ENCODE data around the gene NOX4.

Gene NOX4

GRCh38 chr11:89490981-89491690, at the start of gene NOX4:
Gene NOX4, minus strand, starts transcription at chr11:89491375. Its CDS starts 129 bp downstream, at chr11:89491246.
- no peak for FAIRE-seq

GRCh38 chr11:89540826-89541225, 49.7 kb upstream of the NOX4 start:
- FAIRE-seq: no peak

- FAIRE-seq: no peak
Observed at GRCh38 chr11:89537936-89538335, 46.8 kb upstream of the NOX4 start.

- FAIRE-seq: no peak
Observed at GRCh38 chr11:89536926-89537325, 45.8 kb upstream of the NOX4 start.

GRCh38 chr11:89535221-89535620, 44.0 kb upstream of the NOX4 start:
- FAIRE-seq: no peak

- FAIRE-seq: no peak
Observed at GRCh38 chr11:89529626-89530380, 38.6 kb upstream of the NOX4 start.

GRCh38 chr11:89521792-89522191, 30.6 kb upstream of the NOX4 start:
- FAIRE-seq: no peak

- no peak for FAIRE-seq
Observed at GRCh38 chr11:89521294-89521693, 30.1 kb upstream of the NOX4 start.

- FAIRE-seq: no peak
Observed at GRCh38 chr11:89516496-89516895, 25.3 kb upstream of the NOX4 start.

GRCh38 chr11:89508544-89508943, 17.4 kb upstream of the NOX4 start:
- FAIRE-seq: no peak

GRCh38 chr11:89504270-89504669, 13.1 kb upstream of the NOX4 start:
- no peak for FAIRE-seq

- no peak for FAIRE-seq
Observed at GRCh38 chr11:89503422-89503821, 12.2 kb upstream of the NOX4 start.

GRCh38 chr11:89502301-89502700, 11.1 kb upstream of the NOX4 start:
- FAIRE-seq: no peak

GRCh38 chr11:89500336-89500735, 9.2 kb upstream of the NOX4 start:
- FAIRE-seq: no peak

GRCh38 chr11:89498845-89499448, 7.8 kb upstream of the NOX4 start:
- no peak for FAIRE-seq

- no peak for FAIRE-seq
Observed at GRCh38 chr11:89495951-89496350, 4.8 kb upstream of the NOX4 start.

GRCh38 chr11:89493431-89493830, 2.3 kb upstream of the NOX4 start:
- FAIRE-seq: no peak

GRCh38 chr11:89490602-89490980, 584 bp downstream of the NOX4 start:
- FAIRE-seq: no peak

- FAIRE-seq: no peak
Observed at GRCh38 chr11:89489930-89490329, 1.2 kb downstream of the NOX4 start.

GRCh38 chr11:89487016-89487415, 4.2 kb downstream of the NOX4 start:
- no peak for FAIRE-seq

GRCh38 chr11:89484896-89485295, 6.3 kb downstream of the NOX4 start:
- no peak for FAIRE-seq

GRCh38 chr11:89477175-89477574, 14.0 kb downstream of the NOX4 start:
- FAIRE-seq: no peak

- no peak for FAIRE-seq
Observed at GRCh38 chr11:89463266-89463780, 27.9 kb downstream of the NOX4 start.

GRCh38 chr11:89458716-89459115, 32.5 kb downstream of the NOX4 start:
- FAIRE-seq: no peak

Measured in endometrium (tissue), 2 donors.